NCI-H1092 treated with DMSO at 0.1 percent for 48 hours (cell line): Measurements from ENCODE around the gene PUS3.
"Not testable (repeated sequence)": the region's sequence is repeated elsewhere in the genome, so short reads cannot be mapped to it uniquely, and the experiment has no call there.

ENCODE experiments used
- DNase-seq: peaks from one replicate; lab custom pipeline; 2025; lab: John Stamatoyannopoulos, UW

PUS3 gene

GRCh38 chr11:125865354-125865753 is 37.7 kb downstream of the PUS3 start:
- not testable (repeated sequence) for DNase-seq

- not testable (repeated sequence) for DNase-seq
These were observed 40.2 kb downstream of the PUS3 start for GRCh38 chr11:125862786-125863185.

GRCh38 chr11:125857670-125858069 is 45.3 kb downstream of the PUS3 start:
- not testable (repeated sequence) for DNase-seq

GRCh38 chr11:125846188-125846587 is 56.8 kb downstream of the PUS3 start:
- no peak for DNase-seq
